Left cardiac atrium (tissue), 4 donors: ENCODE data around the gene ANO10. TPM values are rescaled to one million over a fixed set of nuclear protein-coding genes. Genes with fewer than 3 reads are reported as not detected.
A peak's percentile ranks its signal among the peaks of the same experiment; 100 is the strongest.

ENCODE experiments used
- ATAC-seq, 2 donors: fragments of 200-7000 bp; cut with Tn5 transposase; one replicate each; pipeline ENCODE4 v1.9.1; 2020; ENCODE audit warnings: mild to moderate bottlenecking in 2 of 2, moderate library complexity in 2 of 2
- DNase-seq: peaks from one replicate; pipeline ENCODE4 v3.0.0-alpha.2; 2020
- intact Hi-C, 2 donors: fragments of 100-400 bp; cut with DNase I; formaldehyde crosslinking; loops; one replicate each; pipeline versions ENCODE4 v1.14.1 to v1.15.1; 2022 to 2023
- total RNA-seq, 2 donors: library from RNA; stranded (reverse); fragmentation: NEBNext Ultra II Directional; extraction: Animal tissue kit (Norgen Biotek cat#: 25700); gene quantifications; one replicate each; pipeline ENCODE4 v1.2.1, GENCODE V29; 2021
- donor health status: DM: no; HTN: yes; CAD: no.
- donor health status: DM: no; HTN: yes; CAD: no; lungs with severe emphysema.
- donor health status: DM: yes; HTN: yes; CAD: no.
- donor health status: Dilated cardiomyopathy.

The ANO10 gene
- total RNA-seq, 2 donors from 2014 or later: 16.7 to 18.1 TPM

DNA sequence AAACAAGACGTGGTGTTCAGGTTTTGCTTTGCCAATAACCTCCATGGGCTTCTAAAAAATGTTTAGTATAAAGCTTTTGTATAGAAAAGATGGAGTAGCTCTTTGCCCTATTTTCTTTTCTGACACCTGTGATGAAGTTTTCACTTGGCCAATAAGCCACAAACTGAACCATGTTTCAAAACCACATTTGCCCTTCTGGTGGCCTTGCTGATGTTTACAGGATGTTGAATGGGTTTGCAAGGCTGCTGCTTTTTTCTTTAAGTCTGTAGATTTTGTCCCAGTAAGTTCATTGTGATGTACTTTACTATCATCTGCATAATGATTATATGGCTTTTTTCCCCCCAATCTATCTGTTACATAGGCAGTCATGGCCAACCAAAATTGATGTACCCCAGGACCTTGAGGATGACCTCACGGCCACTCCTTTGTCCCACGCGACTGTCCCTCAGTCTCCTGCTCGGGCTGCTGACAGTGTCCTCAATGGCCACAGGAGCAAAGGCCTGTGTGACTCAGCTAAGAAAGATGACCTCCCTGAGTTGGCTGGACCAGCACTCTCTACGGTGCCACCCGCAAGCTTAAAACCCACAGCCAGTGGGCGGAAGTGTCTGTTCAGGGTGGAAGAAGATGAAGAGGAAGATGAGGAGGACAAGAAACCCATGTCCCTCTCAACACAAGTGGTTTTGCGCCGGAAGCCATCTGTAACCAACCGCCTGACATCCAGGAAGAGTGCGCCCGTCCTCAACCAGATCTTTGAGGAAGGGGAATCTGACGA is 274.6 kb downstream of the ANO10 start:
- intact Hi-C loops: no loop called here
- ATAC-seq (peak in 1 of 2 donors; percentile 48), DNase-seq (no peak)

DNA sequence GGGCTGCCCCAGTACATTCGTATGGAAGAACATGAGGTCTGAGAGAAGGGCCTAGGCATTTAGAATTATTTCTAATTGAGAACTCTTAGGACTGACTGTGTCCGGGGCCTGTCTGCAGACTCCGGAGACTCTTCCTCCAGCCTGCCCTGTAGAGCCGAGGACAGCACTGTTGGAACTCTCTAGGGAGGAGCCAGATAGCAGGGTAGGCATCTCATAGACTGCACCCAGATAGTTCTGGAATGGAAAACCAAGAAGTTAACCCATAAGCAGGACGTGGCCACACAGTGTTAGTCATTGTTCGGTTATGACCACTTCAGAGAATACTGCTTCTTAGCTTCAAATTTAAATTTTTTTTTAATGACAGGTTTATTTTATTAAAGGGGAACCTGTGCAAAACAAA is 275.9 kb downstream of the ANO10 start:
- ATAC-seq: no peak
- intact Hi-C loops: no loop called here
- DNase-seq: no peak

DNA sequence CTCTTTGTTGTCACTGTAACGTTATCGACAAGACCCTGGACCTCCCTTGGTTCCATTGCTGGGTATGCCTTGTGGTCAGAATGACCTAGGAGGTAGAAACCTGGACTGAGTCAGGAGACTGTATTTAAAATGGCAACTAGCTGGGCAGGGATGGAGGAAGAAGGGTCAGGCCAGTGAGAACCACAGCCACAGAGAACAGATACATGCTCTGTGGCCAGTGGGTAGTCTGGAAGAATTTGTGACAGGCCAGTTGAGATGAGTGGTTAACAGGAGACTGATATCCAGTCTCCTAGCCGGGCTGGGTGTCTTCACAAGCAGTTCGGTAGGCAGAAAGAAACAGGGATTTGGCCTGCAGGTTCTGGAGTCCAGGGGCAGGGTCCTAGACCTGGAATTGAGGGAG is 276.6 kb downstream of the ANO10 start:
- DNase-seq (no peak), ATAC-seq (no peak)
- intact Hi-C loops: no loop called here

DNA sequence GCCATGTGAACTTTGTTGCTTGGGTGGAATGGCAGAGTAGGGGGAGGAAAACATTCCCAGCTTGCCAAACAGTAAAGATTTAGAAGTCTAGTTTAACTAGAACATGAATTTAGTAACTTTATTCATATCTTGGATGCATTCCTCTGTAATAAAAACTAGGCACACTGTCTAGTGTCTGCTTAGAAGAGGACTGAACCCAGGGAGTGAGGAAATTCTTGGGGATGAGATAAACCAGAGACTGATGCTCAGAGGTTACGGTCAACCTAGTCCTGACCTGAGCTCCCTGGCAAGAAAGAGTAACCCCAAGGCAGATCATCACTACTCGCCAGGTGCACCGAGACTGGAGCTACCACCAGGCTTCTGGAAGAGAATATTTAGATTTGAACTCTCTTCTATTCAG is 277.3 kb downstream of the ANO10 start:
- no peak for DNase-seq
- no peak for ATAC-seq
- intact Hi-C loops: no loop called here

GRCh38 chr3:43343815-43344214 is 278.0 kb downstream of the ANO10 start:
- DNase-seq (no peak), ATAC-seq (no peak)
- intact Hi-C loops: no loop called here

- DNase-seq: no peak
- intact Hi-C loops: no loop called here
- ATAC-seq: no peak
These were observed 278.6 kb downstream of the ANO10 start for GRCh38 chr3:43343185-43343584.

DNA sequence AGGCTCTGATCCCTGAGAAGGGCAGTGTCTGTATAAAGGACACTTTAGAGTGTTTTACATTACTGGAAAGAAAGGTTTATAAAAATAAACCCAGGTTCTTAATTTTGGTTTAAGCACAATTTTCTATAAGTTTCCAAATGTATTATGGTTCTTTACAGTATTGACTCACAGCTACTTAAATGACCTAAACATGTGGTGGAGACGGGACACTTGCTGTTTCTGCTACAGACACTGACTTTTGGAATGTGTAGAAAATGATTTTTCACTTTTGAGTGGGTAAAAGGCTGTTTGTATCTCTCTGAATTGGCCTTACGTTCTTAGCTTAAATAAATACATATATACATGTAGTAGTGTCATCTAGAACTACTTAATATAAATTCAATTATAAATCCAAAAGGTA is 280.0 kb downstream of the ANO10 start:
- no peak for ATAC-seq
- intact Hi-C loops: no loop called here

GRCh38 chr3:43340403-43340802 is 281.4 kb downstream of the ANO10 start:
- intact Hi-C loops: no loop called here
- DNase-seq: no peak
- ATAC-seq: no peak

More for the DNA sequence above, 280.0 kb downstream of the ANO10 start:
- no peak for DNase-seq

DNA sequence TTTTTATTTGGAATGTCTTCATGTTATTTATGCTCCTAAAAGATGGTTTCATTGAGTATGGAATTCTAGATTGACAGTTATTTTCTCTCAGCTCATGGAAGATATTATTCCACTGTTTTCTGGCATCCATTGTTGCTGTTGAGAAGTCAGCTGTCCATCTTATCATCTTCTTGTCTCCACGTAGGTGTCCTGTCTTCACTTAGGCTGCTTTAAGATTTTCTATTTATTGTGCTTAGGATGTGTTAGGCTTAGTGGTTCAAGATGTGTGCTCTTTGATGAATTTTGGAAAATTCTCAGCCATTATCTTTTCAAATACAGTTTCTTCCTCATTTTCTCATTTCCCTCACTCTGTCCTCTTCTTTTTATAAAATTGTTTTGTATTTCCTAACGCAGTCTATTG is 283.5 kb downstream of the ANO10 start:
- DNase-seq: no peak
- no peak for ATAC-seq
- intact Hi-C loops: no loop called here

DNA sequence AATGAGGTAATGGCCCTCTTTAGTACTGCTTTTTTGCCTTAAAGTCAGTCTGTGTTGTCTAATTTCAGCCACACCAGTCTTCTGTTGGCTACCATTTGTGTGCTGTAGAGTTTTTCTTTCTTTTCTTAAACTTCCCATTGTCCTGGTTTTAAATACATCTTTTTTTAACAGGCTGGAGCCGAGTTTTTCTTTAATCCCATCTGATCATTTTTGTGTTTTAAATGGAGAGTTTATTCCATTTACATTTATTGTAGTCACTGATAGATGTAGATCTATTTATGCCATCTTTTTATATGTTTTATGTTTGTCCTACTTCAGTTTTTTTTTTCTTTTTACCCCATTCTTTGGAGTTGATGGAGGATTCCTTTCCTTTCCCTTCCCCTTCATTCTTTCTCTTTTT is 286.0 kb downstream of the ANO10 start:
- no peak for ATAC-seq
- DNase-seq: no peak
- intact Hi-C loops: no loop called here

DNA sequence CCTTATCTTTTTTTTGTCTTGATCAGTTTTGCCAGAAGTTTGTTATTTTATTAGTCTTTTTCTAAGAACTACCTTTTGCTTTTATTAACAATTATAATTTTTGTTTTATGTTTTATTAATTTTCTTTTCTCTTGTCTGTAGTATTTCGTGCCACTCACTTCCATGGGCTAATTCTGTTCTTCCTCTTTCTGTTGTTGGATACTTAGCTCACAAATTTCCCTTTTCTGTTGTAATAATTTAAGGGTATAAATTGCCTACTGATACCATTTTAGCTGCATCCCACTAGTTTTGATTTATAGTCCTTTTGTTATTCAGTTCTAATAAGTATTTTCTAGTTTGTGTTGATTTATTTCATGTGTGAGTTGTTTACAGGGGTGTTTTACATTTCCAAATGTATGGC is 286.8 kb downstream of the ANO10 start:
- no peak for ATAC-seq
- no peak for DNase-seq
- intact Hi-C loops: no loop called here

DNA sequence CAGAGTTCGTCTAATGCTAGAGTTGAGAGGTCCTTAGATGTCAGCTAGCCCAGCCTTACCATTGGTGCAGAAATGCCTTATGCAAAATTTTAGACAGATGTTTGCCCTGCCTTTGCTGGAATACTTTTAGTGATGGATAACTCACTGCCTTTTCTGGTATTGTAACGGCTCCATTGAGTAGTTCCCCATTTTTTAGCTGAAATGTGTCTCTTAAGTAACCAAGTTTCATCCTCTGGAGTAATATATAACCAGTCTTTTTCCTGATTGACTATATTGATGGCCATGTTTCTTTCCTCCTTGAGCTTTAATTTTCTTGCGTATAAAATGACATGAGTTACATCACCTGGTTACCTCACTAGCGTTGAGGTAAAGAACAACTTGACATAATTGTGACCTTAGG is 290.4 kb downstream of the ANO10 start:
- DNase-seq: no peak
- ATAC-seq: no peak
- intact Hi-C loops: no loop called here

GRCh38 chr3:43330981-43331380 is 290.8 kb downstream of the ANO10 start:
- DNase-seq (no peak), ATAC-seq (no peak)
- intact Hi-C loops: no loop called here

DNA sequence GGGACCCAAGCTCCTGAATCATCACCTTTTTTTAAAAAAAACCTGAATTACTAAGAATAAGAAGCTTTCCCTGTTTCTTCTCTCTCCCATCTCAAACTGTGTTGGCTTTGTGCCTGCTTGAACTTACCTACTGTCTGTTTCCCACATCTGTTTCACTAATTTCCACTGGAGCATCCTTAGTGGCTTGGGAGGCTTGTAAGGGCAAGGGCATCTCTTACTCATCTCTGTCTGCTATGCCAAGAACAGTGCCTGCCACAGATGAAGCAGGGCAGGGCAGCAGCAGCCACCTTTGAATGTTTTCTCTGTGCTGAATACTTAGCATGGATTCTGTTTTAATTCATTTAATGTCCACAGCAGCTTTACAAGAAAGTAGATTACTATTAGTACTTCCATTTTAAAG is 293.2 kb downstream of the ANO10 start:
- intact Hi-C loops: no loop called here
- ATAC-seq (peak in 1 of 2 donors; percentile 30), DNase-seq (no peak)

- intact Hi-C loops: no loop called here
- no peak for DNase-seq
- peak in 1 of 2 donors; percentile 18 for ATAC-seq
These were observed 294.2 kb downstream of the ANO10 start for GRCh38 chr3:43327582-43327979.

- DNase-seq (no peak), ATAC-seq (peak; percentile 57 to 87)
- intact Hi-C loops: no loop called here
These were observed 294.8 kb downstream of the ANO10 start for GRCh38 chr3:43326891-43327581.

DNA sequence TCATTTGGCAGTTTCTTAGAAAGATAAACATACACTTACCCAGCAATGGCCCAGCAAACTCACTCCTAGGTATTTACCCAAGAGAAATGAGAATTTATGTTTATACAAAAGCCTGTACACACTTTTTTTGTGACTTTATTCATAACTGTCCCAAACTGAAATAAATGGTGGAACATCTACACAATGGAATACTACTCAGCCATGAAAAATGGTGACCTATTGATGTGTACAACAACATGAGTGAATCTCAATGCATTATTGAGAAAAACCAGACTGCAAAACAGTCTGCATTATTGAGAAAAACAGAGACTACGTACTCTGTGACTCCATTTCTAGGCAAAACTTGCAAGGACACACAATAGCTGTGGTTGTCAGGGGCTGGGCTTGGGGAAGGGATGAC is 298.3 kb downstream of the ANO10 start:
- intact Hi-C loops: no loop called here
- DNase-seq (no peak), ATAC-seq (no peak)

DNA sequence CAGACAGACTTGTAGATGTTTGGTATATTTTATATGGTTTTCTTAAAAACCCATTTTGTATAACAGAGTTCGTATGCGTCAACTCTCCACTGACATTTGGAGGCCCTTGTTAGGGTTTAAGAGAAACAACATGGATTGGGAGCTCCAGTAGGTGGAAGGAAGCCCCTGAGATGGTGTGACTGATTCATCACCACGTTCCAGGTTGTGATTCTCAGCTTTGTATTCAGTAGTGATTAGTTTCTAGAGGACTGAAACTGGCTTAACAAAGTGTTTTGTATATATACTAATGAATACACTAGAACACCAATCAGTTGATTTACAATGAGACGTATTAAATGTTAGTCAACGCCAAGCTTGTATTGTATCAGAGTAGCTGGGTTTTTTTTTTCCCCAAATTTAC is 301.5 kb downstream of the ANO10 start:
- DNase-seq: no peak
- intact Hi-C loops: no loop called here

GRCh38 chr3:43319794-43320193 is 302.0 kb downstream of the ANO10 start:
- DNase-seq (no peak), ATAC-seq (no peak)
- intact Hi-C loops: no loop called here

More for the DNA sequence above, 301.5 kb downstream of the ANO10 start:
- ATAC-seq: no peak

DNA sequence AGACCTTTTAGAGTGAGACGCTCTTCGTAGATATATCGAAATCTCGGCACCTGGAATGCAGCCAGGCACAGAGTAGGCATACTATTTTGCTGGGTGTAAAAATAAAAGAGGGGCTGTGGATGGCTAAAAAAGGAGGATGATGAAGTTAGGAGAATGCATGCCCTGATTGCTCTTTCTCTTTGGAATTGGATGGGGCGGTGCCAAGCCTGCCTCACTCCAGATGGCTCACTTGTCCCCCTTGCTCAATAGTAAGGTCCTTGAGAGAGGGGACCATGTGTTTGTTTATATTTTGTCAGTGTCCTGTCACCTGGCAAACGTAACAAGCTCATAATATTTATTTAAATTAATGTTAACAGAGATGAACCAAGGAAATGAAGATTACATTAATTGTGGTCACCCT is 302.4 kb downstream of the ANO10 start:
- peak; percentile 30 for DNase-seq
- peak in 1 of 2 donors; percentile 53 for ATAC-seq
- intact Hi-C loops: no loop called here
